ENCODE results near the gene STXBP1. TPM values are rescaled to one million over a fixed set of nuclear protein-coding genes. Genes with fewer than 3 reads are reported as not detected.

STXBP1 gene
- total and polyA plus RNA-seq, 8 donors, result 5.2 to 77.7 (median 17.6) TPM

GRCh38 chr9:127660886-127661741 lies 49.0 kb downstream of the STXBP1 start:
- WGBS, 5 donors, result 51 to 64% (median 55%) methylated on average over 13 of the region's 13 CpGs
- peaks cover 6 to 72% (median 64%) of the 10 kb centered on the region in 4 donors for H3K36me3 ChIP-seq
- no peak overlapping the region for H3K27ac ChIP-seq
- H3K27me3 ChIP-seq, result no peaks in the 10 kb centered on the region
- peak in 1 of 2 donors; percentile 76 for DNase-seq
- TF ChIP-seq CTCF (IDR thresholded peaks at IDR 0.05) (no peak), POLR2AphosphoS5 (IDR thresholded peaks at IDR 0.05) (no peak), POLR2A (IDR thresholded peaks at IDR 0.05) (no peak), EP300 (IDR thresholded peaks at IDR 0.05) (no peak)
- H3K4me3 ChIP-seq, result no peak overlapping the region
- H3K9me3 ChIP-seq, result no peaks in the 10 kb centered on the region
- peaks cover 0 to 4% (median 0%) of the 10 kb centered on the region in 4 donors for H3K4me1 ChIP-seq
- intact Hi-C loops (cut with DNase I; ENCODE audit: low total_unique reads), result no loop called here

DNA sequence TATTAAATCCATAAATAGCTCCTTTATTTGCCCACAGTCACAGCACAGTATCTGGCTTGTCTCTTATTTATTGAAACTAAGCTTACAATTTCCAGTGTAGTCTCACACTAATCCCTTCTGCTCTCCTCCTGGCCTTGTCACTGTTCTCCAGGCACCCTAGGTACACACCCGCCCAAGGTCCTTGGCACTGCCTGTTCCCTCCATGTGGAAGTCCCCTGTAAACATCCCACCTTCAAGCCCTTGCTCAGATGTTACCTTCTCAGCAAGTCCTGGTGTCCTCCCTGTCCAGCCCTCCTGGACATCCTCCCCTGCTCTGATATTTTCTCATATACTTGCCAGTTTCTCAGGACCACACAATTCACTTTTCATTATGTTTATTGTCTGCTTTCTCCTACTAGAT lies 50.5 kb downstream of the STXBP1 start:
- intact Hi-C loops (cut with DNase I; ENCODE audit: low total_unique reads), result no loop called here
- H3K27ac ChIP-seq, result no peak overlapping the region
- WGBS, 5 donors, result 48 to 85% (median 59%) methylated on average over 1 of the region's 1 CpG
- H3K4me1 ChIP-seq, result peaks cover 0 to 4% (median 0%) of the 10 kb centered on the region in 4 donors
- H3K9me3 ChIP-seq, result no peaks in the 10 kb centered on the region
- peaks cover 6 to 83% (median 69%) of the 10 kb centered on the region in 4 donors for H3K36me3 ChIP-seq
- TF ChIP-seq EP300 (IDR thresholded peaks at IDR 0.05), result no peak
- no peak for TF ChIP-seq POLR2A (IDR thresholded peaks at IDR 0.05)
- TF ChIP-seq POLR2AphosphoS5 (IDR thresholded peaks at IDR 0.05), result no peak
- TF ChIP-seq CTCF (IDR thresholded peaks at IDR 0.05), result no peak
- H3K4me3 ChIP-seq, result no peak overlapping the region
- no peaks in the 10 kb centered on the region for H3K27me3 ChIP-seq
- no peak for DNase-seq

GRCh38 chr9:127664324-127664677 lies 52.2 kb downstream of the STXBP1 start:
- H3K36me3 ChIP-seq, result peaks cover 6 to 89% (median 75%) of the 10 kb centered on the region in 4 donors
- peaks cover 0 to 4% (median 0%) of the 10 kb centered on the region in 4 donors for H3K4me1 ChIP-seq
- no peaks in the 10 kb centered on the region for H3K27me3 ChIP-seq
- no peak for DNase-seq
- H3K4me3 ChIP-seq, result no peak overlapping the region
- intact Hi-C loops (cut with DNase I; ENCODE audit: low total_unique reads), result no loop called here
- no peak overlapping the region for H3K27ac ChIP-seq
- no peak for TF ChIP-seq POLR2AphosphoS5 (IDR thresholded peaks at IDR 0.05)
- TF ChIP-seq POLR2A (IDR thresholded peaks at IDR 0.05), result no peak
- 82 to 94% (median 90%) methylated on average over 7 of the region's 7 CpGs for WGBS, 5 donors
- no peaks in the 10 kb centered on the region for H3K9me3 ChIP-seq

DNA sequence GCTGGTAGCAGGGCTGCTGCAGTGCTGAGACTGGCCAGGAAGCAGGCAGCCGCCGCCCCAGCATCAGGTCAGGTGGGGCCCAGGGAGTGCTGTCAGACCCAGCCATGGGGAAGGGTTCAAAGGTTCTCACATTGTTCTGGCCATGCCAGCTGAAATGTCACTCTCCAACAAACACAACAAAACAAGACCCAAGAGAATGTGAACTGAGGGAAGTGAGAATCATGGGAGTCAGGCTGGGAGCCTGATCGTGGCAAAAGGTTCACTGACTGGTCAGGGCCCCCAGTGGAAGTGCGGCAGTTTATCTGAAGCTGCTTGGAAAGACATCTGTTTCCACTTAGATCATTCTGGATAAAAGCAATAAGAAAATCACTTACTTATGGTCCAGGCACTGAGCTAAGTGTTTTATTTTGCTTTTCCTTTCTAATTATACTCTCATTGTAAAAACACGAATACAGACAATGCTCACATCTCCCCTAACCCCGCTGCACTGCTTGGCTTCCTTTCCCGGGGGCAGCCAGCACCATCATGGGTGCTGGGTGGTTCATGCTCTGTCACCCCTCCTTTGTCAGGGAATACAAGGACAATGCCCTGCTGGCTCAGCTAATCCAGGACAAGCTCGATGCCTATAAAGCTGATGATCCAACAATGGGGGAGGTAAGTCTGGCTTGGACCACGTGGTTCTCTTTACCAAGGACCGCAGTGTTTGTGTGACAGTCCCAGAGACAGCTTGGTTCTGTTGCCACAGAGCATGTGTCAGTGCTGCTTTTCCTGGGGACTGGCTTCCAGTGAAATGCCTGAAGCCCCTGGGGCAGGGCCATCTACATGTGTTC lies 52.8 kb downstream of the STXBP1 start:
- no peak overlapping the region for H3K27ac ChIP-seq

More for the DNA sequence above, 52.8 kb downstream of the STXBP1 start:
- H3K36me3 ChIP-seq, result peaks cover 6 to 89% (median 77%) of the 10 kb centered on the region in 4 donors
- no peaks in the 10 kb centered on the region for H3K27me3 ChIP-seq
- DNase-seq, result peak in 1 of 2 donors; percentile 24
- H3K9me3 ChIP-seq, result no peaks in the 10 kb centered on the region
- 75 to 87% (median 81%) methylated on average over 5 to 10 of the region's 10 CpGs for WGBS, 5 donors
- no peak overlapping the region for H3K4me3 ChIP-seq
- intact Hi-C loops (cut with DNase I; ENCODE audit: low total_unique reads), result no loop called here
- peaks cover 0 to 4% (median 0%) of the 10 kb centered on the region in 4 donors for H3K4me1 ChIP-seq
- TF ChIP-seq POLR2AphosphoS5 (IDR thresholded peaks at IDR 0.05), result no peak
- no peak for TF ChIP-seq EP300 (IDR thresholded peaks at IDR 0.05)
- TF ChIP-seq POLR2A (IDR thresholded peaks at IDR 0.05), result no peak
- TF ChIP-seq CTCF (IDR thresholded peaks at IDR 0.05), result no peak

Measured in stomach (tissue), 9 donors.